HFF-Myc (cell line): ENCODE data around the gene RPL28.

Experiments
- DNase-seq: peaks from one replicate; pipeline ENCODE4 v3.0.0-alpha.2; 2011; ENCODE audit warnings: low read depth; ENCODE audit errors: extremely low read depth
- H3K4me3 ChIP-seq: replicated peaks from 2 replicates; pipeline ENCODE4 v1.5.1; 2011; ENCODE audit warnings: low read depth, mild to moderate bottlenecking, control low read depth, low read length
- CTCF ChIP-seq: IDR thresholded peaks from 2 replicates; pipeline ENCODE4 v1.5.1; 2012; ENCODE audit warnings: mild to moderate bottlenecking, low read depth, low read length, control low read depth; ENCODE audit errors: missing control alignments

RPL28 gene

GRCh38 chr19:55368701-55369563 is 16.8 kb upstream of the RPL28 start:
- DNase-seq, result no peak
- no peak for TF ChIP-seq CTCF
- peak overlapping the region; percentile 35 for H3K4me3 ChIP-seq

- TF ChIP-seq CTCF, result no peak
- peak overlapping the region; percentile 47 for H3K4me3 ChIP-seq
- DNase-seq, result no peak
These were observed 16.0 kb upstream of the RPL28 start for GRCh38 chr19:55369653-55370304.

GRCh38 chr19:55370305-55370988 is 15.3 kb upstream of the RPL28 start, which contains the start of gene IL11:
Gene IL11, minus strand, starts transcription at chr19:55370463. Its CDS starts 153 bp downstream, at chr19:55370310.
- no peak for TF ChIP-seq CTCF
- H3K4me3 ChIP-seq, result peak within 1 kb of the TSS; percentile 47
- DNase-seq, result no peak

- no peak overlapping the region for H3K4me3 ChIP-seq
- TF ChIP-seq CTCF, result no peak
- no peak for DNase-seq
These were observed 13.2 kb upstream of the RPL28 start for GRCh38 chr19:55372316-55373081.

GRCh38 chr19:55373306-55373992 is 12.3 kb upstream of the RPL28 start:
- DNase-seq, result no peak
- H3K4me3 ChIP-seq, result no peak overlapping the region
- TF ChIP-seq CTCF, result no peak
